IMR-90 (cell line): ENCODE measurements around the gene JADE2.

Experiments used
- BHLHE40 ChIP-seq: fragments of 150-350 bp; IDR thresholded peaks from 2 replicates; pipeline ENCODE4 v1.6.1; 2016; ENCODE audit warnings: mild to moderate bottlenecking, low read depth, low read length
- CTCF ChIP-seq: conservative IDR thresholded peaks from 2 replicates; pipeline ENCODE4 v1.5.1; 2012; ENCODE audit warnings: mild to moderate bottlenecking, low read depth, low read length, improper control_type of control experiment
- ELK1 ChIP-seq: fragments of 150-350 bp; IDR thresholded peaks from 2 replicates; pipeline ENCODE4 v1.6.1; 2016; ENCODE audit warnings: low read depth, mild to moderate bottlenecking, low read length, moderate library complexity, borderline replicate concordance
- POLR2A ChIP-seq: IDR thresholded peaks from 2 replicates; pipeline ENCODE4 v1.6.1; 2012; ENCODE audit warnings: mild to moderate bottlenecking, low read depth, low read length
- RFX5 ChIP-seq: IDR thresholded peaks from 2 replicates; pipeline ENCODE4 v1.8.0; 2012; ENCODE audit warnings: low read depth, mild to moderate bottlenecking, low read length, moderate library complexity
- USF2 ChIP-seq: fragments of 150-350 bp; IDR thresholded peaks from 2 replicates; pipeline ENCODE4 v1.6.1; 2017; ENCODE audit warnings: mild to moderate bottlenecking, antibody characterized with exemption, low read length, low read depth

GRCh38 chr5:134608555-134608954, 83.1 kb downstream of the JADE2 start:
- no peak for TF ChIP-seq CTCF
- TF ChIP-seq ELK1: no peak
- TF ChIP-seq POLR2A: no peak
- no peak for TF ChIP-seq BHLHE40
- no peak for TF ChIP-seq RFX5
- no peak for TF ChIP-seq USF2
